ENCODE measurements around the gene KCNN4.

DNA sequence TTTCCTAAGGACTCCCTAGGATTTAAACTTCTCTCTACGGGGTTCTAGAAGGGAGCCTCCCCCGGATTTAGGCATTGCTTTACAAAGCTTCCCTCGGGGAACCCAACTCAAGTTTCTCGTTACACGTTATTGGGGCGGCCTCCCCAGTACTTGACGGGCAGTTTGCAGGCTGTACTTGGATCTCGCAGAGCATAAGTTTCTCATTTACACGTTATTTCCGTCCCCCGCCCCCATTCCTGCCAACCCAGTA is 26.6 kb downstream of the KCNN4 start:
- no peak for TF ChIP-seq GATA3 (IDR thresholded peaks at IDR 0.05; ENCODE audit: low read depth, low read length)
- TF ChIP-seq GATA2 (IDR thresholded peaks at IDR 0.05; ENCODE audit: low read depth, low read length), result no peak
